ENCODE measurements around the gene PSAPL1.

The PSAPL1 gene, protein sequence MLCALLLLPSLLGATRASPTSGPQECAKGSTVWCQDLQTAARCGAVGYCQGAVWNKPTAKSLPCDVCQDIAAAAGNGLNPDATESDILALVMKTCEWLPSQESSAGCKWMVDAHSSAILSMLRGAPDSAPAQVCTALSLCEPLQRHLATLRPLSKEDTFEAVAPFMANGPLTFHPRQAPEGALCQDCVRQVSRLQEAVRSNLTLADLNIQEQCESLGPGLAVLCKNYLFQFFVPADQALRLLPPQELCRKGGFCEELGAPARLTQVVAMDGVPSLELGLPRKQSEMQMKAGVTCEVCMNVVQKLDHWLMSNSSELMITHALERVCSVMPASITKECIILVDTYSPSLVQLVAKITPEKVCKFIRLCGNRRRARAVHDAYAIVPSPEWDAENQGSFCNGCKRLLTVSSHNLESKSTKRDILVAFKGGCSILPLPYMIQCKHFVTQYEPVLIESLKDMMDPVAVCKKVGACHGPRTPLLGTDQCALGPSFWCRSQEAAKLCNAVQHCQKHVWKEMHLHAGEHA

DNA sequence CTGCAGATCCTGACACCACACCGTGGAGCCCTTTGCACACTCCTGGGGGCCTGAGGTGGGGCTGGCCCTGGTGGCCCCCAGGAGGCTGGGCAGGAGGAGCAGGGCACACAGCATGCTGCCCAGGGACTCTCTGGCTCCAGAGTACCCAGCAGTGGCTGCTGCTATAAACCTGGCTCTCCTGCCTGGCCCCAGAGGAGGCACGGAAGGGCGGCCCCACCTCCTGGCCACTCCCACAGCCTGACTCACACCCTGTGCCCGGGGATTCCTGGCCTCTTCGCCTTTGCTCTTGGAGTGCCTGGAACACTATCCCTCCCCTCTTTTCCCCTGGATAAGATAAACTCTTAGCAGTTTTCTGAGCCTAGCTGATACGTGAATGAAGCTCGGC, at the start of gene PSAPL1:
Gene PSAPL1 (minus strand): TSS at position 165 of the 385 bp plus-strand sequence. CDS start 51 bp downstream, at position 114.
- no peak within 1 kb of the TSS for H3K4me3 ChIP-seq (ENCODE audit: low read length)
- TF ChIP-seq, protein P1, sequence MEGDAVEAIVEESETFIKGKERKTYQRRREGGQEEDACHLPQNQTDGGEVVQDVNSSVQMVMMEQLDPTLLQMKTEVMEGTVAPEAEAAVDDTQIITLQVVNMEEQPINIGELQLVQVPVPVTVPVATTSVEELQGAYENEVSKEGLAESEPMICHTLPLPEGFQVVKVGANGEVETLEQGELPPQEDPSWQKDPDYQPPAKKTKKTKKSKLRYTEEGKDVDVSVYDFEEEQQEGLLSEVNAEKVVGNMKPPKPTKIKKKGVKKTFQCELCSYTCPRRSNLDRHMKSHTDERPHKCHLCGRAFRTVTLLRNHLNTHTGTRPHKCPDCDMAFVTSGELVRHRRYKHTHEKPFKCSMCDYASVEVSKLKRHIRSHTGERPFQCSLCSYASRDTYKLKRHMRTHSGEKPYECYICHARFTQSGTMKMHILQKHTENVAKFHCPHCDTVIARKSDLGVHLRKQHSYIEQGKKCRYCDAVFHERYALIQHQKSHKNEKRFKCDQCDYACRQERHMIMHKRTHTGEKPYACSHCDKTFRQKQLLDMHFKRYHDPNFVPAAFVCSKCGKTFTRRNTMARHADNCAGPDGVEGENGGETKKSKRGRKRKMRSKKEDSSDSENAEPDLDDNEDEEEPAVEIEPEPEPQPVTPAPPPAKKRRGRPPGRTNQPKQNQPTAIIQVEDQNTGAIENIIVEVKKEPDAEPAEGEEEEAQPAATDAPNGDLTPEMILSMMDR (conservative IDR thresholded peaks at IDR 0.05; ENCODE audit: low read length) = no peak
- peak; percentile 10 for DNase-seq (ENCODE audit: low read depth)

DNA sequence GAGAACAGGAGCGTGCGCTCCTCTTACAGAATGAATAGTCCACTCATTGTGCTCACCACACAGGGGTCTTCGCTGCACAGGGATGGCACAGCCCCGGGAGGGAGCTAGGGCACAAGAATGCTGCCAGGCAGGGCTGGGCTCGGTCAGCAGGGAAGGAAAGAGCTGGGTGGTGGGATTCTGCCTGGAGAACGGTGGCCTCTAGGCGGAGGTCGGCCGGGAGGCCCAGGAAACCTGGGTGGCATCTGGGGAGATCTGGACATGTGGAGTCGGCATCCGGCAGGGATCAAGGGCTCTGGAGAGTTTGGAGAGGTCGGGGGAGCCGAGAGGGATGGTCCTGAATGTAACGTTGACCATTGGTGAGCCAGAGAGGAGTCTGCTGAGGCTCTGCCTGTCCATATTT, 46.5 kb upstream of the PSAPL1 start:
- H3K4me3 ChIP-seq (ENCODE audit: low read length) = no peak overlapping the region
- no peak for DNase-seq (ENCODE audit: low read depth)
- TF ChIP-seq, protein P1 (conservative IDR thresholded peaks at IDR 0.05; ENCODE audit: low read length) = no peak

DNA sequence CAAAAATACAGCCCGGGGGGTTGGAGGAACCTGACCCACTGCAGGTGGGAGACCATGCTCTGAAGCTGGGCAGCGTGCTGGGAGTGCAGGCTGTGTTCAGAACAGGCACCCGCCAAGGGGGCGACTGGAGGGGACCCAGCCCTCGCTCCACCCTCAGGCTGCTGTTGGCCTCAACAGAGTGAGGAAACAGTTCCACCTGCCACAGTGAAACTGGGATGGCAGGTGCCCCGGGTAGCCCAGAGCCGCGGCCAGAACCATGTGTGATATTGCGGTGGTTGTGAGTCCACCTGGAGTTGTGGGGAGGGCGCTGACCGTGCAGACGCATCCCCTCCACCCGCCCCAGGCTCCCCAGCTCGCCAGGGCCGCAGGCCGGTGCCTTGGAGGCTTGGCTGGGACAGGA, 45.7 kb upstream of the PSAPL1 start:
- DNase-seq (ENCODE audit: low read depth) = no peak
- TF ChIP-seq, protein P1 (conservative IDR thresholded peaks at IDR 0.05; ENCODE audit: low read length) = no peak
- no peak overlapping the region for H3K4me3 ChIP-seq (ENCODE audit: low read length)

DNA sequence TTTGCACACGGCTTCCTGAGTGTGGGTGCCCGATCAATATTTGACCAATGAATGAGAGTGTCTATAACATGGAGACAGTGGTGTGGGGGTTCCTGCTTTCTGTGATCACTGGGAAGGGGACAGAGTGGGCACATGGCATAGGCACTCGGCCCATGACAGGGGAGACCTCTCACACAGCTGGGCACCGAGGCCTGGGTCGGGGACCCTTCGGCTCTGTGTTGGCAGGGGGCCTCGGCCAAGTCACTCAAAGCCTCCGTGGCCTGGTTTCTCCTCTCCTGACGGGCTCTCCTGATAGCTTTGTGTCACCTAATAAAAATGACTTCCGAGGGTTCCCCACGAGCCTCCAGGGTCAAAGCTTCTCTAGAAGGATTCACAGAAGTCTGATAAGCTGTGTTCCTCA, 43.9 kb upstream of the PSAPL1 start:
- TF ChIP-seq, protein P1 (conservative IDR thresholded peaks at IDR 0.05; ENCODE audit: low read length) = no peak
- H3K4me3 ChIP-seq (ENCODE audit: low read length) = no peak overlapping the region
- no peak for DNase-seq (ENCODE audit: low read depth)

DNA sequence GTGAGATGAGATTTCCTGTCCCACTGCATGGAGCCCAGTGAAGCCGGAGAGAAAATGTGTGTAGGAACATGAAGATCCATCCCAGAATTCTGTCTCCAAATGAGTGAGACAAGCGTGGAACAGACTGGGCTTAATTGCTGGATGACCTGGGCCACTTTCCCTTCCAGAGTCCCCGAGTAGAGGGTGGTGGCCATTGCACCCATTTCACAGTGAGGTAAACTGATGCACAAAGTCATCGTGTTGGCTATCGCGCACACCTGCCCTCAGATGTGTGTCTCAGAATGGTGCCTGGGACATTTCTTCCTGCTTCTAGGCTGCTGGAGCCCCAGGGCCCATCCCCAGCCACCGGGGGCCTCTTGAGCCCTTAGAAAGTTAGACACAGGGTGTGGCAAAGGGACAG, 43.0 kb upstream of the PSAPL1 start:
- TF ChIP-seq, protein P1 (conservative IDR thresholded peaks at IDR 0.05; ENCODE audit: low read length) = no peak
- DNase-seq (ENCODE audit: low read depth) = no peak
- H3K4me3 ChIP-seq (ENCODE audit: low read length) = no peak overlapping the region

DNA sequence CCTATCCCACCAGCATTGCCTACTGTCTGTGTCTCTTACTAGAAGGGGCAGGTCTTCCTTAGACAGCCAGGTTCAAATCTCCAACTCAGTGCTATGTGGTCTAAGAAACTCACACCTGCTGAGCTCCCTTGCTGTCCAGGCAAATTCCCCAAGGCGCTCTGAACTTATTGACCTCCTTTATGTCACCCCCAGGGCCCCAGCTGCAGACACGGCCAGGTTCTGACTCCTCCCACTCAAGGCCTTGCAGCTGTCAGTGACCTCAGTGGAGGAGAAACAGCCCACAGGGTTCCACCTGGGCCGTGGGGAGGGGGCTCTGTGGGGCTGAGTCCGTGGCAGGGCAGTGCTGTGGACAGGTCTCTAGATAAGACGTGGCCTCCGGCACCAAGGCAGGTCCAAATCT, 42.1 kb upstream of the PSAPL1 start:
- TF ChIP-seq, protein P1 (conservative IDR thresholded peaks at IDR 0.05; ENCODE audit: low read length) = no peak
- no peak for DNase-seq (ENCODE audit: low read depth)
- H3K4me3 ChIP-seq (ENCODE audit: low read length) = no peak overlapping the region

DNA sequence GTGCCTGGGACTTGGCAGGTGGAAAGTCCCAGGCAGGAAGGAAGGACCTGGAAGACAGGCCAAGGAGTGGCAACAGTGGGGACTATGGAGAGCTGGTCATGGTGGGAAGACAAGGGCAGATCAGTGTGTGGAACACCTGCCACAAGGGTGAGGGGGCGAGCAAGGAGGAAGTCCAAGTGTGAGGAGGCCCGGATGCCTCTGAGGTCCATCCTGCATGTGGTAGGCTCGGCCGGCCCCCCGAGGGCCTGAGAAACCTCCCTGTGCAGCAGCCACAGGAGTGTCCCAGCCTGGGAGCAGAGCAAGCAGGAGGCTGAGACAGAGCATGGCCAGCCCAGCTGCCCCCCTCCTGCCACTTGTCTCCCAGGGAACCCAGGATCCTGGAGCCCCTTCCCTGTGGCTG, 40.5 kb upstream of the PSAPL1 start:
- DNase-seq (ENCODE audit: low read depth) = no peak
- TF ChIP-seq, protein P1 (conservative IDR thresholded peaks at IDR 0.05; ENCODE audit: low read length) = no peak
- H3K4me3 ChIP-seq (ENCODE audit: low read length) = no peak overlapping the region

Measured in AG10803 (cell line).